ENCODE measurements around the gene SLIT3.

Gene SLIT3

DNA sequence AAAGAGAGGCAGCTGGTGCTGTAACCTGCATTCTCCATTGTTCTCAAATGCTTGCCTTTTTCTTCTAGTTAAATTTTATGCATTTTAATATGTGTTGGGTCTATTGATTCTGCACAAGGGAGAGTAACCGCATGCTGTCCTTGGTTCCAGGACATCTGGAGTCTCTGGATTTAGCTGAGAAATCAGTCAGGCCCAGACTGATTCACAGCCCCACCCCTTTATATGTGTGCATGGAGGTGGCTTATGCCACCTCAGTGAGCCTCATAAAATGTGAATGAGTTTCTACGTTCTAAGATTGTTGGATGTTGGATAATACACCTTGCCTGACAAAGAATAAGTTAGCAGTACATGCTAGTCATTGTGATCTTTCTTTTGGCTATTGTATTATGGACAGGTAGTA, 611.7 kb downstream of the SLIT3 start:
- TF ChIP-seq POLR2A (IDR thresholded peaks at IDR 0.05; ENCODE audit: low read length) (no peak), GATA1 (IDR thresholded peaks at IDR 0.05; ENCODE audit: low read depth, low read length) (no peak)

GRCh38 chr5:168686837-168687236, 614.1 kb downstream of the SLIT3 start:
- no peak for TF ChIP-seq GATA1 (IDR thresholded peaks at IDR 0.05; ENCODE audit: low read depth, low read length)
- DNase-seq, result no peak

More for the DNA sequence above, 611.7 kb downstream of the SLIT3 start:
- no peak for DNase-seq

- DNase-seq, result no peak
- TF ChIP-seq POLR2A (IDR thresholded peaks at IDR 0.05; ENCODE audit: low read length), result no peak
- no peak for TF ChIP-seq GATA1 (IDR thresholded peaks at IDR 0.05; ENCODE audit: low read depth, low read length)
Observed at GRCh38 chr5:168685566-168685965, 615.4 kb downstream of the SLIT3 start.

GRCh38 chr5:168683927-168684295, 617.0 kb downstream of the SLIT3 start:
- no peak for TF ChIP-seq POLR2A (IDR thresholded peaks at IDR 0.05; ENCODE audit: low read length)
- no peak for TF ChIP-seq GATA1 (IDR thresholded peaks at IDR 0.05; ENCODE audit: low read depth, low read length)
- no peak for DNase-seq

- TF ChIP-seq POLR2A (IDR thresholded peaks at IDR 0.05; ENCODE audit: low read length) (no peak), GATA1 (IDR thresholded peaks at IDR 0.05; ENCODE audit: low read depth, low read length) (no peak)
- DNase-seq, result no peak
Observed at GRCh38 chr5:168683247-168683926, 617.6 kb downstream of the SLIT3 start.

DNA sequence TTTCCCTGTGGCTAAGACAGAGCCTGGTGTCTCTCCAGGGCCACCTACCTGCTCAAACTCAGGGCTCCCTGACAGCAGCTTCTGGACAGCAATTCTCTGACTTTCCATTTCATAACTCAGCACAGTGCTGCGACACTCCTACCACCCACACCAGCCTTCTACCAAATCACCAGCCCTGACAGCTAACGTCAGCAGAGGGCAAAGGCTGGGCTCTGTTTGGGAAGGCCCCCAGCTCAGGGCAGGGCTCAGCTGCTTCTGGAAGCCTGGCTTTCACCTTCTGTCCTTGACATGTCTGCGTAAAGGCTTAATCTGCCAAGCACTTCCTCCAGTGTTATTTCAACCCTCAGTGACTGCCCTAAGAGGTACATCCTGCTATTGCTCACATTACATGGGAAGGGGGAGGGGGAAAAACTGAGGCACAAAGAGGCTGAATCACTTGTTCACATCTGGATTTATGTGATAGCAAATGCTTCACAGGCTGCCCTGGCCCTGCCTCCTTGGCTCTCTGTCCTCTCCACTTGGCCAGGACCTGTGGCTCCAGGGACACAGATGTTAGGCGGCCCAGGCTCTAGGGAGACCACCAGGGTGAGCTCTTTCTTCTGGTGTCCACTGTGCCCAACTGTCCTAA, 619.3 kb downstream of the SLIT3 start:
- no peak for TF ChIP-seq POLR2A (IDR thresholded peaks at IDR 0.05; ENCODE audit: low read length)
- TF ChIP-seq GATA1 (IDR thresholded peaks at IDR 0.05; ENCODE audit: low read depth, low read length), result no peak
- no peak for DNase-seq

DNA sequence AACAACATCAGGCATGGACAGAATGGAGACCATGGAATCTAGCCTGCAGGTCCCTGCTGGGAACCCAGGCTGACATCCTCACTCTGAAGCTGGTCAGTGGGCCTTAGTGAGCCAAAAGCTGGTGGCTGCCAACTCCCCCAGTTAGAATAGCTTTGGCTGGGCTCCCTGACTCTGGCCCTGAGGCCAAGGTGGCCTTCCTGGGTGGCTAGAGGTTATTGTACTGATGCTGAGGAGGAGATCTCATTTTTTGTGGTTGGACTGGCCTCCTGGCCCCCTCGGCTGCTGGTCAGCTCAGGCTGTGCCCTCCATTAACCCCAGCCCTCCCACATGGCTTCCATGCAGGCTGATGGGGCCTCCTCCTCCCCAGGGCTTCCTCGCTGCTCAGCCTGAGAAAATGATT, 620.5 kb downstream of the SLIT3 start:
- no peak for TF ChIP-seq GATA1 (IDR thresholded peaks at IDR 0.05; ENCODE audit: low read depth, low read length)
- TF ChIP-seq POLR2A (IDR thresholded peaks at IDR 0.05; ENCODE audit: low read length), result no peak
- DNase-seq, result no peak

GRCh38 chr5:168679515-168679920, 621.4 kb downstream of the SLIT3 start:
- DNase-seq, result peak; percentile 61 to 84
- TF ChIP-seq POLR2A (IDR thresholded peaks at IDR 0.05; ENCODE audit: low read length), result no peak
- TF ChIP-seq GATA1 (IDR thresholded peaks at IDR 0.05; ENCODE audit: low read depth, low read length), result no peak

DNA sequence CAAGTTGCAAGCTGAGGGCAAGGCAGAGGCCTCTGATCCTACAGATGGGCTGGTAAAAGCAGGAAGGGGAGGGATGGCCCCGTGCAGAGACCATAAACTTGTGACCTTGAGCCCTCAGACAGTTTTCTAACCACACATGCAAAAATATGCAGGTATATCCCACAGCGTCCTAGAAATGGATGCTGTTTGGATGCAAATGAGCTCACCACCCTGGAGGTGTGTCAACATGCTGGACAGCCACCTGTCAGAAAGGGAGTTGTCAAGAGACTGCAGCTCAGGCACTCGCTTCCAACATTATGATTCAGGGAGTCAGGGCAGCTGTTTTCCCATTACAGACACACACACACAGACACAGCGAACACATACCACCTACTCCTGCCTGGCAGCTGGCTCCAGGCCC, 624.4 kb downstream of the SLIT3 start:
- no peak for TF ChIP-seq POLR2A (IDR thresholded peaks at IDR 0.05; ENCODE audit: low read length)
- TF ChIP-seq GATA1 (IDR thresholded peaks at IDR 0.05; ENCODE audit: low read depth, low read length), result no peak

GRCh38 chr5:168675883-168676408, 625.0 kb downstream of the SLIT3 start:
- no peak for TF ChIP-seq POLR2A (IDR thresholded peaks at IDR 0.05; ENCODE audit: low read length)
- TF ChIP-seq GATA1 (IDR thresholded peaks at IDR 0.05; ENCODE audit: low read depth, low read length), result no peak
- no peak for DNase-seq

More for the DNA sequence above, 624.4 kb downstream of the SLIT3 start:
- DNase-seq, result no peak

- TF ChIP-seq POLR2A (IDR thresholded peaks at IDR 0.05; ENCODE audit: low read length), result no peak
- no peak for TF ChIP-seq GATA1 (IDR thresholded peaks at IDR 0.05; ENCODE audit: low read depth, low read length)
Observed at GRCh38 chr5:168674893-168675482, 626.0 kb downstream of the SLIT3 start.

DNA sequence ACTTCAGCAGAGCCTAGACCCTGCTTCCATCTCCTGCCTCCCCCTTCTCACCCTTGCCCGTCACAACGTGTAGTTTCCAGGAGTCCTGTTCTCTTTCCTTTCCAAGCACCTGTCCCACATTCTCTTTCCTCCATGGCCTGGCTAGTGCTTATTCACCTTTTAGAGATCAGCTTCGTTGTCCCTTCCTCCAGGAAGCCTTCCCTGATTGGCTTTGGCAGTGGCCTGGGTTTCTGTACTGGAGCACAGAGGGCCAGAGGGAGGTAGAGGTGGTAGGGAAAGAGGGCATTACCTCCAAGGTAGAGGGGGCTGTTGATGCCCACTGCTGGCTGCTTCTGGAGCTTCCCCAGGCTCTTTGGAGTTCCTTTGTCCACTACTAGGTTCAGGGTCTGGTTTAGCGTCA, 628.1 kb downstream of the SLIT3 start:
- DNase-seq, result no peak
- TF ChIP-seq GATA1 (IDR thresholded peaks at IDR 0.05; ENCODE audit: low read depth, low read length), result no peak

More at GRCh38 chr5:168674893-168675482, 626.0 kb downstream of the SLIT3 start:
- DNase-seq, result no peak

DNA sequence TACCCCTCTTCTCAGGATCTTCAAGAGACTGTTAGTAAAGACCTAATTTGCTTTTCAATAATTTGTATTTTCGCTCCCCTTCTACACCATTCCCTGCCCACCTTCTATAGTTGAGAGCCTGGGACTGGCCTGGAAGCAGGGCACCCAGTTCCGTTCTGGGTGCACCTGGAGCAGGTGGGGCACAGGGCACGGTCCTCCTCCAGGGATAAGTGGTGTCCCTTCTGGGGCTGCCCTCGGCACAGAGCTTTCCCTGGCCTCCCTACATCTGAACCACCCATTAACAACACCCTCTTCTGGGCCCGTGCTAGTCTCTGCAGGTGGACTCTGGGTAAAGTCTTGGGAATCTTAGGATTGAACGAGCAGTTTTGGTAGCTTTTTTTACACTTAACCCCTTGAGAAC, 628.9 kb downstream of the SLIT3 start:
- TF ChIP-seq POLR2A (IDR thresholded peaks at IDR 0.05; ENCODE audit: low read length) (no peak), GATA1 (IDR thresholded peaks at IDR 0.05; ENCODE audit: low read depth, low read length) (no peak)
- DNase-seq, result no peak

GRCh38 chr5:168670881-168671575, 629.9 kb downstream of the SLIT3 start:
- no peak for DNase-seq
- TF ChIP-seq POLR2A (IDR thresholded peaks at IDR 0.05; ENCODE audit: low read length), result no peak
- TF ChIP-seq GATA1 (IDR thresholded peaks at IDR 0.05; ENCODE audit: low read depth, low read length), result no peak

Data from erythroblast (primary cell).